Upper lobe of left lung (tissue), 4 donors: ENCODE measurements around the gene KCNT1.

Source experiments
- CTCF ChIP-seq, 6 experiments: fragments of 450-650 bp in 4 of 6; fragments of 200-600 bp in 2 of 6; sonication (generic) in 2 of 6; IDR thresholded peaks; one replicate each; pipeline ENCODE4 v1.5.1; 2016 to 2019; ENCODE audit warnings: antibody characterized with exemption in 6 of 6
- POLR2A ChIP-seq, 4 donors: fragments of 450-650 bp; IDR thresholded peaks; one replicate each; pipeline ENCODE4 v1.5.1; 2016 to 2017; ENCODE audit warnings: antibody characterized with exemption in 4 of 4, mild to moderate bottlenecking in 2 of 4
- POLR2AphosphoS5 ChIP-seq, 2 donors: sonication (generic); formaldehyde crosslinking; IDR thresholded peaks; one replicate each; pipeline ENCODE4 v1.5.1; 2017; ENCODE audit warnings: antibody characterized with exemption in 2 of 2

DNA sequence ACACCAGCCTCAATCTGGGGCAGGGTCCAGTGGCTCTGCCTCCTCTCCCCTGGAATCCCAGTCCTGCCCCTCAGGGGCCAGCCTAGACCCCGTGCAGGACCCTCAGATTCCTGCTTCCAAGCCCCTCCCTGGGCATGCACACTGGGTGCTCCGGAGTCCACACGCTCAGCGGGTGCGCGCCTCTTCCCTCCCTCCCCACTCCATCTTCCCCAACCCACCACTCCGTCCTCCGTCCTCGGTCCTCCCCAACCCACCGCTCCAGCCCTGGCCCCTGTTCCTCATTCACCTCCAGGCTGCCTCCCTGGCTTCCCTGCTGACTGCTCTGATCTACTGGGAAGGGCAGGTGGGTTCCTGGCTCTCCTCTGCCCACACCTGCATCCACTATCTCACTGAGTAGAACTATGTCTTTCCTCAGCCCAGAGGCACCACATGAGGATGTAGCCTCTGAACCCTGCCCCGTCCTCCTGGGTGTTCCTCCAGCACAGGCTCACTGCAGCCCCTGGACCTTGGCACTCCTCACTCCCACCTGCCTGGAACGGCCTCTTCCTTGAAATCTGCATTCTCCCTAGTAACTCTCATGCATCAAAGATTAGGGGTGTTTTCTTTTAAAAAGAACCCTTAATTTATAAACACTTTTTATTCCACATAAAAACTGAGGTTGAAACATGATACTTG lies 112.6 kb downstream of the KCNT1 start:
- TF ChIP-seq CTCF (IDR thresholded peaks at IDR 0.05) (no peak), POLR2AphosphoS5 (IDR thresholded peaks at IDR 0.05) (no peak), POLR2A (IDR thresholded peaks at IDR 0.05) (no peak)
